Thyroid gland (tissue), 4 donors: ENCODE results near the gene DOK7.

Experiments
- POLR2A ChIP-seq, 2 donors: fragments of 450-650 bp; IDR thresholded peaks; one replicate each; pipeline ENCODE4 v1.6.1; 2017; ENCODE audit warnings: antibody characterized with exemption in 2 of 2, mild to moderate bottlenecking in 2 of 2, moderate library complexity in 1 of 2
- TF ChIP-seq, protein P1 (sequence below), 6 experiments: fragments of 200-600 bp in 3 of 6; fragments of 450-650 bp in 3 of 6; sonication (generic) in 3 of 6; IDR thresholded peaks; one replicate each; pipeline ENCODE4 v1.5.1; 2016 to 2019; ENCODE audit warnings: antibody characterized with exemption in 6 of 6, mild to moderate bottlenecking in 2 of 6, inconsistent platforms in 1 of 6, moderate library complexity in 1 of 6

DNA sequence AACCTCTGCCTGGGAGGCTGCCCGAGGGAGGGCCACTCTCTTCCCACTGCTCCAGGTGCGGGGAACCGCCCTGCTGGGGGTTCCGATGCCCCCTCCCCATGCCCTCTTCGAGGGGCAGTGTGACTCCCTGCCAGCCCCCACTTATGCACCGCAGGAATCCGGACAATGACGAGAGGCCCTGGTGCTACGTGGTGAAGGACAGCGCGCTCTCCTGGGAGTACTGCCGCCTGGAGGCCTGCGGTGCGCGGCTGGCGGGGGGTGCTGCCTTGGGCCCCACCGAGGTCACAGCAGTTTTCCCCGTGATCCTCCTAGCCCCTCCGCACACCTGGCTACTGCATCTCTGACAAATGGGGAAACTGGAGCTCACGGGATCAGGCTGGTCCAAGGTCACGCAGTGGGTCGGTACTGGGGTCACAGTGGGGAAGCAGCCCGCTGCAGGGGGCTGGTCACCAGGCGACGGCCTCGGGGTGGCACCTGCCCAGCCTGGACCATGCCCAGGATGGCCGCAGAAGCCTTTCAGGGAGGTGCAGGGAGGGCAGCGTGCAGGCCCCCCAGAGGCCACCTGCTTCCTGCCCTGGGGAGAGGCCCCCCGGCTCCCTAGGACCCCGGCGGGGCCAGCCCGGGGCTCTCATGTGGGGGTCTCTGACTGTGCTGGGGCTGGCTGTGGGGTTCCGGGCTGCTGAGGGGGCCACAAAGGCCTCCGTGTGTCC lies 17.8 kb upstream of the DOK7 start:
- no peak for TF ChIP-seq POLR2A (IDR thresholded peaks at IDR 0.05)
- TF ChIP-seq, protein P1, sequence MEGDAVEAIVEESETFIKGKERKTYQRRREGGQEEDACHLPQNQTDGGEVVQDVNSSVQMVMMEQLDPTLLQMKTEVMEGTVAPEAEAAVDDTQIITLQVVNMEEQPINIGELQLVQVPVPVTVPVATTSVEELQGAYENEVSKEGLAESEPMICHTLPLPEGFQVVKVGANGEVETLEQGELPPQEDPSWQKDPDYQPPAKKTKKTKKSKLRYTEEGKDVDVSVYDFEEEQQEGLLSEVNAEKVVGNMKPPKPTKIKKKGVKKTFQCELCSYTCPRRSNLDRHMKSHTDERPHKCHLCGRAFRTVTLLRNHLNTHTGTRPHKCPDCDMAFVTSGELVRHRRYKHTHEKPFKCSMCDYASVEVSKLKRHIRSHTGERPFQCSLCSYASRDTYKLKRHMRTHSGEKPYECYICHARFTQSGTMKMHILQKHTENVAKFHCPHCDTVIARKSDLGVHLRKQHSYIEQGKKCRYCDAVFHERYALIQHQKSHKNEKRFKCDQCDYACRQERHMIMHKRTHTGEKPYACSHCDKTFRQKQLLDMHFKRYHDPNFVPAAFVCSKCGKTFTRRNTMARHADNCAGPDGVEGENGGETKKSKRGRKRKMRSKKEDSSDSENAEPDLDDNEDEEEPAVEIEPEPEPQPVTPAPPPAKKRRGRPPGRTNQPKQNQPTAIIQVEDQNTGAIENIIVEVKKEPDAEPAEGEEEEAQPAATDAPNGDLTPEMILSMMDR (IDR thresholded peaks at IDR 0.05), result no peak
